NOMO-1 treated with DMSO at 0.1 percent for 48 hours (cell line): ENCODE measurements around the gene KCNK10.

Experiments used
- DNase-seq: peaks from one replicate; lab custom pipeline; 2025; ENCODE audit not compliant: unreplicated experiment; lab: John Stamatoyannopoulos, UW

Gene KCNK10, protein sequence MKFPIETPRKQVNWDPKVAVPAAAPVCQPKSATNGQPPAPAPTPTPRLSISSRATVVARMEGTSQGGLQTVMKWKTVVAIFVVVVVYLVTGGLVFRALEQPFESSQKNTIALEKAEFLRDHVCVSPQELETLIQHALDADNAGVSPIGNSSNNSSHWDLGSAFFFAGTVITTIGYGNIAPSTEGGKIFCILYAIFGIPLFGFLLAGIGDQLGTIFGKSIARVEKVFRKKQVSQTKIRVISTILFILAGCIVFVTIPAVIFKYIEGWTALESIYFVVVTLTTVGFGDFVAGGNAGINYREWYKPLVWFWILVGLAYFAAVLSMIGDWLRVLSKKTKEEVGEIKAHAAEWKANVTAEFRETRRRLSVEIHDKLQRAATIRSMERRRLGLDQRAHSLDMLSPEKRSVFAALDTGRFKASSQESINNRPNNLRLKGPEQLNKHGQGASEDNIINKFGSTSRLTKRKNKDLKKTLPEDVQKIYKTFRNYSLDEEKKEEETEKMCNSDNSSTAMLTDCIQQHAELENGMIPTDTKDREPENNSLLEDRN

DNA sequence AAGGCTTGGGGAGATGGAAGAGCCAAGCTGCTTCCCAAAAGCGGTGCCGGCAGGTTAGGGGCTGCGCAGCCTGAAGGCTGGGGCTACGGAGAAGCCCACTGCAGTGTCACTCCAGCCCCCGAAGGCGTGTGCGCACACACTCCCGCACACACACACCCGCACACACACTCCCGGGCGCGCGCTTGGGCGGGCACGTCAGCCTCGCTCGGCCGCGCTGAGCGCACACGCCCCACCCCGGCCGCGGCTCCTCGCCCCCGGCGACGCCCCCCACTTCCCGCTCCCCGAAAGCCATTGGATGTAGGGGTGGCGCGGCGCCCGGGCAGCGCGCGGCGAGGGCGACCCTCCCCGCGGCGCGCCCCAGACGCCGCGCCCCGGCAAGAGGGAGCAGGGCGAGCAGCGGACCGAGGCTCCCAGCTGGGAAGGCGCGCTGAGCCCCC, at the start of gene KCNK10:
Gene KCNK10 (minus strand): TSS at position 184 of the 437 bp plus-strand sequence. CDS start 471 bp downstream, outside the sequence.
- DNase-seq, result peak; percentile 10

DNA sequence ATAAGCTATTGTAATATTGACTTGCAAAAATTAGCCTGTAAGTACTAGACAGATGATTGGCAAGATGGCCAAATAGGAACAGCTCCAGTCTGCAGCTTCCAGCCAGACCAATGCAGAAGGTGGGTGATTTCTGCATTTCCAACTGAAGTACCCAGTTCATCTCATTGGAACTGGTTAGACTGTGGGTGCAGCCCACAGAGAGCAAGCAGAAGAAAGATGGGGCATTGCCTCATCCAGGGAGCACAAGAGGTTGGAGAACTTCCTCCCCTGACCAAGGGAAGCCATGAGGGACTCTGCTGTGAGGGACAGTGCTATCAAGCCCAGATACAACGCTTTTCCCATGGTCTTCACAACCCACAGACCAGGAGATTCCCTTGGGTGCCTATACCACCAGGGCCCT, 46.4 kb upstream of the KCNK10 start:
- no peak for DNase-seq

DNA sequence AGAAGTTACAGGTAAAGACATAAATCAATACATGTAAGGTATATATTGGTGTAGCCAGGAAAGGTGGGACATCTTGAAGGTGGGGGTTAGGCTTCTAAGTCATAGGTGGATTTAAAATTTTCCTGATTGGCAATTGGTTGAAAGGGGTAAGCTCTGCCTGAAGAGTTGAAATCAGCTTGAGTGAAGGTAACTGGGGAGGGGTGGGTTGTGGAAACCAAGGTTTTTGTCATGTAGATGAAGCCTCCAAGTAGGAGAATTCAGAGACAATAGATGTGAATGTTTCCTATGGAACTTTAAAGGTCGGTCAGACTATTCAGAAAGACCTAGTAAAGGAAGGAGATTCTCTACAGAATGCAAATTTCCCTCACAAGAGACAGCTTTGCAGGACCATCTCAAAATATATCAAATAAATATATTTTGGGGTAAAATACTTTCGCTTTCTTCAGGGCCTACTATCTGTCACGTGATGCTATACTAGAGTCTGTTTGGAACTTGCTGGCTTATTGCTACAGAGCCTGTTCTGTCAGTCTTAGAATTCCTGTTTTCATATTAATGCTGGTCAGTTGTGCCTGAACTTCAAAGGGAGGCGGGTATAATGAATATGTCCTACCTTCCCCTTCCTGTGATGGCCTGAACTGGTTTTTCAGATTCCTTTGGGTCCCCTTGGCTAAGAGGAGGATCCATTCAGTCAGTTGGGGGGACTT, 41.8 kb upstream of the KCNK10 start:
- no peak for DNase-seq

DNA sequence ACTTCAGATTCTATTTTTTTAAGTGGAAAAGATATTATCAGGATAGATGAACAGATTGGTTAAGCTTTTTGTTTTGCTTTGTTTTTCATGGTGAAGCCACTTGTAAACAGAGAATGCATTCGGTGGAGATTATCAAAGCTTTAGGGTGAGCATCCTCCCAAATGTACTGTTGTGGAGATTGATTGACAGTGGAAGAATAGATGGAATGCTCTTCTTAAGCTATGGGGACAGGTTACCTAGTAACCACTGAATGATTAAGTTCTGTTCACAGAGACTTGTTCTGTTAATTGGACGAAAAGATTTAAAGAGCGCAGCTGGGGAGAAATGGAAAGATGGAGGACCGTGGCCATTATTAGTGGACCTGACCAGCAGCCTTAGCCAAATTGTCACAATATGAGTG, 40.6 kb upstream of the KCNK10 start:
- no peak for DNase-seq

DNA sequence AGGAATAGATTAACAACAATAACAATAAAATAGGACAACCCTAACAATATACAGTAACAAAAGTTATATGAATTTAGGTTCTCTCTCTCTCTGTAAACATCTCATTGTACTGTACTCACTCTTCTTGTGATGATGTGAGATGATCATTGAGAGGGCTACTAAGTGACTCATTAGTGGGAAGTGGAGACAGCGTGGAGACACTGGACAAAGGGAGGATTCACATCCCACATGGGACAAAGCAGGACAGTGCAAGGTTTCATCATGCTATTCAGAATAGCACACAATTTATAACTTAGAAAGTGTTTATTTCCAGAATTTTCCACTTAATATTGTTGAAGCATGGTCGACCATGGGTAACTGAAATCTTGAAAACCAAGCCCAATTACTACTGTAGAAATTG, 36.4 kb upstream of the KCNK10 start:
- DNase-seq, result no peak

DNA sequence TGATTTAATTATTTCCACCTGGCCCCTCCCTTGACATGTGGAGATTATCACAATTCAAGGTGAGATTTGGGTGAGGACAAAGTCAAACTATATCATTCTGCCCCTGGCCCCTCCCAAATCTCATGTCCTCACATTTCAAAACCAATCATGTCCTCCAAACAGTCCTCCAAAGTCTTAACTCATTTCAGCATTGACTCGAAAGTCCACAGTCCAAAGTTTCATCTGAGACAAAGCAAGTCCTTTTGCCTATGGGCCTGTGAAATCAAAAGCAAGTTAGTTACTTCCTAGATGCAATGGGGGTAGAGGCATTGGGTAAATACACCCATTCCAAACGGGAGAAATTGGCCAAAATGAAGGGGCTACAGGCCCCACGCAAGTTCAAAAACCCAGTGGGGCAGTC, 31.3 kb upstream of the KCNK10 start:
- DNase-seq, result no peak

DNA sequence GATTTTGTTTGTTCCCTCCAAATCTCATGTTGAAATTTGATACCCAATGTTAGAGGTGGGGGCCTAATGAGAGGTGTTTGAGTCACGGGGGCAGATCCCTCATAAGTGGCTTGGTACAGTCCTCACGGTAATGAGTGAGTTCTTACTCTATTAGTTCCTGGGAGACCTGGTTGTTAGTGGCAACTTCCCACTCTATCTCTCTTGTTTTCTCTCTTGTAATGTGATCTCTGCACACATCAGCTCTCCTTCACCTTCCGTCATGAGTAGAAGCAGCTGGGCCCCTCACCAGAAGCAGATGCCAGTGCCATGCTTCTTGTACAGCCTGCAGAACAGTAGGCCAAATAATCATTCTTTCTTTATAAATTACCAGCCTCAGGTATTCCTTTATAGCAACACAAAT, 29.6 kb upstream of the KCNK10 start:
- DNase-seq, result no peak

DNA sequence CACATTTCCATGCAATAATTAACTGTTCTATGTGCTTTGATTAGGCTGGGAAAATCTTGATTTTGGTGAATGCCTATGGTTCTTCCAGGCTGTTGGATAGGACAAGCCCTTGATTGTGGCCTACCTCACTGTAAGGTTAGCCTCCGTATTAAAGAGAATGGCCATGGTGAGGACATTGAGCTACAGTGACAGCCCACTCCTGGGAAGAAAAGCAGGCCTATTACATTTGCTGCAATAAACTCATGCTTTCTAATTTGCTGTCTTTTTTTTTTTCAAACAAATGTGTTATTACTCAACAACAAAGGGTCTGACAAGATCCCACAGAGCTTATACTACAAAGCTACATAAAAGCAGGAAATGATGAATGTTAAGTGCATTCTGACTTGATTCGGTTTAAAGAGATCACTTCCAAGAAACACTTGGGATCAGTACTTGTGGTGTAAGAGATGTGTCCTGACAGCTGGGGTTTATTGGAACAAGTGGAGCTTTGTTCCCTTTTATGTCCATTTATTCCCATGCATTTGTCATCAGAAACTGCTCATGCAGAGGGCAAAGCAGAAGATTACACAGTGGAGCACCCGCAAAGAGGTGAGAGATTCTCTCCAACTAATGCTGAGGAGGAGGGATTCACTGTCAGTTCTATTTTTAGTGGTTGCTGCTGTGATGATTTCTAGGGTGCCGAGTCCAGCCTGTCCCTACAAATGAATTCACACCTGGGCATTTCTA, 29.1 kb upstream of the KCNK10 start:
- no peak for DNase-seq

DNA sequence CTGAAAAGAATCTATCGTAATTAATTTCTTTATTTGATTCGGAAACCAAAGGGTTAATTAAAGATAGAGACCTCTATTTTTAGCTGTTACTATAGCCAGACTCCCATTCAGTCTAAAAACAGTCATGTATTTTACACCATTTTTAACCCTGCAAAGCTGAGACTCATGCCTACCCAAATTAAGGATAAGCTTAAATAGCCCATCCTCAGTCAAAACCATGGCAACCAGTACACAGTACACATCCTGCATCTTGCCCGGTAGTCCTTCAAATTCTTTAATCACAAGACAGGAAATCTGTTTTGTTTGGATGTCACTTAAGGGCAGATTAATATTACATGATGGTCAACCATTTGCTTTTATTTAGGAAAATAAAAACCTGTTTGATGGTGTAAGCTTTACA, 25.5 kb upstream of the KCNK10 start:
- no peak for DNase-seq

DNA sequence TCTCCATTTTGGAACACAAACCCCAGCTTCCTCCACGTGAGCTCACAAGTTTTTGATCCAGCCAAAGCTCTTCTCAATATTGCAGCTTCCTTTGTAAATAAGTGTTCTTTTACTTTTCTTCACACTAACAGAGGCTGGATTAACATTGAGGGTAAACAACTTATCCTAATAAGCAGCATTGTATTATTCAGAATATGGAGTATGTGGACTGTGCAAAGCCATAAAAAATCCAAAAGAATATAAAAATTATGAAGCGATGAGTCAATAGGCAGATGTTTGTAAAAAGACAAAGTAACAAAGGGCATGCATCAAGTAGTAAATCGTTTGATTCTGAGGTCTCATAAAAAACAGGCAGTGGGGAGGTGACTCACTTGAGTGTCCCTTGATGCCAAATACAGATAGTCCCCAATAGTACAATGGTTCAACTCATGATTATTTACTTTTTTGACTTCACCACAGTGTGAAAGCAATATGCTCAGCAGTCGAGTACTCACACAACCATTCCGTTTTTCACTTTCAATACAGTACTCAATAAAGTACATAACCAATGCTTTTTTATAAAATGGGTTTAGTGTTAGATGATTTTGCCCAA, 23.1 kb upstream of the KCNK10 start:
- DNase-seq, result no peak

DNA sequence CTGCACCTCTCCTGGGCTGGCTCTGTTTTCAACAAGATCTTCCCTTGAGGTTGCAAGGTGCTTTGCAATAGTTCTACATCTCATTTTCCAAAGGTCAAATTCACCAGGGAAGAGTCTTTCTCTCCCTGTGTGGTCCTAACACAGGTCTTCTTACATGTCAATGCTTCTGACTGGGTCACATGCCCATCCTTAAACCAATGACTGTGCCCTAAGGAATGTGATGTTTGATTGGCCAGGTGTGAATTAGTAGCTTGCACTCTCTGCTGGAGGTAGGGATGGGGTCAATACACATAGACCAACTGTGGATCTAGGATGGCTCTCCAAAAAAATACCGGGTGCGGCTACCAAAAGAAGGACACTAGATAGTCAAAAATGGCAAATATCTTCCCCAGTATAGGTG, 19.9 kb upstream of the KCNK10 start:
- DNase-seq, result no peak

DNA sequence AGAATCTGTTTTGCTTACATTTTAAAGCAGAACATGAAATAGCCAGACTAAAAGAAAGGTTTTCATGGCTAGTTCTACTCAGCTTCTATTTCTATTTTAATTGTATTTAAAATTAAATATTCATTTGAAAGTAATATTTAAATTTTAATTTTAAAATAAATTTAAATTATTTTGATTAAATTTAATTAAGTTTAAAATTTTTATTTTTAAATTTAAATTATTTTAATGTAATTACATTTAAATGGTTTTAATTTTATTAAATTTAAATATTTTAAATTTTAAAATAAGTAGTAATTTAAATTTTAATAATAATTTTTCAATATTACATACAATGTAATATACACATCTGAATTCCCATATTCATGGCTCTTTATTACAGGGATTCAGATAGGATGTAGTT, 17.3 kb upstream of the KCNK10 start:
- DNase-seq, result no peak

DNA sequence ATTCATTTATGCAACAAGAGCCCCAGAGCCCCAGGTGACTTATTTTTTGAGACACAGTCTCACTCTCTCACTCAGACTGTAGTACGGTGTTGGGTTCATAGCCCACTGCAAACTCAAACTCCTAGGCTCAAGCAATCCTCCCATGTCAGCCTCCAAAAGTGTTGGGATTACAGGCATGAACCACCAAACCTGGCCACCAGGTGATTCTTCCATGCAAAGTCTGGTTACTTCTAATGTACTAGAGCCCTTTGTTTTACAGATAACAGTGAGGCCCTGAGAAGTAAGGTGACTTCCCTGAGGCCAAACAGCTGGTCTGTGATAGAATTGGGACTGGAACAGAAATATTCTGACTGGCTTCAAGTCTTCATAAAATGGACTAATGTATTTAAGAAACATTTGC, 10.0 kb upstream of the KCNK10 start:
- DNase-seq, result no peak

DNA sequence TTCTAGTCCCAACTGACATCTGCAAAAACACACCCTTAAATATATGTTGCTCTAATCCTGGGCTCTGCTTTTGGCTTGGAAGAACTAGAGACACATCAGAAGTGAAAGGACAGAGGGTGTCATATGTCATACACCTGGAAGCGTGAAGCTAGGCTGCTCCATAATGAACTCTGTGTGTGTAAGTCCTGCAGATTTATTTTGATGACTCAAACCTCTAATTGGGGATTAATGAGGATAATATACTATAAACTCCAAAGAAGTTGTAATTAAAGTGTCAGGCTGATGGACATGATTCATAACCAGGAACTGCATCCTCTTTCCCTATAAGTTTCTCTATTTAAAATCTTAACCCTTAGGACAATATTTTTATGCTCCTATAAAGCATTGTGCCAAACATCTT, 4.4 kb upstream of the KCNK10 start:
- no peak for DNase-seq

DNA sequence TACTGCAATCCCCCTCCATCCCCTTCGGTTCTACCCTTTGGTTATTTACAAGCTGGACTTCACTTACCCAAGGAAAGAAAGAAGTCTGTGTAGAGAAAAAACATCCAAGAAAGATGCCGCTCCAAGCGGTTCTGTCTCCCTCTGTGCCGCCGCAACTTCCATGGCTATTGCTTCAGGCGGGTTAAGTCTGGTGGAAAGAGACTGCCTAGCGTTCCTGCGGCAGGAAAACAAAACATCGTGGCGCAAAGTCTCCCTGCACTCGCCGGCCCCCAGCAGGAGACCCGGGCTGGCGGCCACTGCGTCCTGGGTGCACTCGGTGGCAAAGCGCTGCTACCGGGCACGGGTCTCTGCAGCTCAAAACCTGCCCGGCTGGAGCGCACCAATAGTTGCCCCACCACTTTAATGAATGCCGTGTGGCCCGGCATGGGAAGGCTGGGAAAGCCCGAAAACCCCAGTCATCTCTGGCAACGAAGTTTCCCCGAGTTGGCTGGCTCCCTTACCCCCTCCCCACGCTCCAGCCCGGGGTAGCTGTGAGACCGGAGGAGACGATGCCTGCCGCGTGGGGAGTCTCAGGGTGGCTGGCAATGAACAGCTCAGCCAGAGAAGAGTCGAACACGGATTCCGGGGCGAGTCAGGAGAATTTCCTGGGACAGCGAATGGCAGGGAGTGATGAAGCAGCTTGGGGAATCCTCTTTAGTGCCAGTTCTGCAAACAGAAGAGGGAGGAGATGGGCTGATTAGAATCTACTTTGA, 3.5 kb upstream of the KCNK10 start:
- no peak for DNase-seq

DNA sequence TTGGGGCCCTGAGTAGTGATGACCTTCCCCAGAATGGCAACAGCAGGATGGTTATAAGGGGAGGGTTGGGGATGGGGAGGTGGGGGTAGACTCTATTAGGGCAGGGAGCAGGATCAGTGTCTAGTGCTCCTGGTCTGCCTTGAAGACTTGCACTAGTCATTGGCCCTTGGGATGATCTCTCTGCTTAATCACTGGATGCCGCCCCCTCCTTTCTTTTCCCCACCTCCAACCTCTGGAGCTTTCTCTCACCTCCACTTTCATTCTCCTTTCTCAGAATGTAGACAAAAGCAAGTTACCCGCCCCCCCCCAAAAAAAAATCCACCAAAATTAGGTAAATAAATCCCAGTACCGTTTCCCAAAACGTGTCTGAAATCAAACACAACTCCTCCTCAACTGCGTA, 2.8 kb upstream of the KCNK10 start:
- DNase-seq, result no peak

DNA sequence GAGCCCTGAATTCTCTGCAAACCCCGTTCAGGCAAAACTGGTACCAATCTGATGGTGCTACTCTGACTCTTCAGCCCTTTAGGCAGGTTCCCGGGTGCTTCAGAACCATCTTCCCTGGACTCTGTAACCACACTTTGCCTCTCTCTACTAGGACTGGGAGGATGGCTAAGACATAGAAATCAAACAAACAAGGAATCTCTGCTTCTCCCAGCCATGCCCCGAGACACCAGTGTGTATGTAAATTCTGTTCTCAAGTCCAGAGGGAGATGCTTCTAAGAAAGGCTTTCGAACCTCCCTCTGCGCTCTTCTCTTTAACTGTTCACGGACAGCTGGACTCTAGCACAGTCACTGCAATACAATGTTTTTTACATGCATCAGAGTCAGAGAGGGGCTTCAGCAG, 1.9 kb upstream of the KCNK10 start:
- DNase-seq, result no peak

DNA sequence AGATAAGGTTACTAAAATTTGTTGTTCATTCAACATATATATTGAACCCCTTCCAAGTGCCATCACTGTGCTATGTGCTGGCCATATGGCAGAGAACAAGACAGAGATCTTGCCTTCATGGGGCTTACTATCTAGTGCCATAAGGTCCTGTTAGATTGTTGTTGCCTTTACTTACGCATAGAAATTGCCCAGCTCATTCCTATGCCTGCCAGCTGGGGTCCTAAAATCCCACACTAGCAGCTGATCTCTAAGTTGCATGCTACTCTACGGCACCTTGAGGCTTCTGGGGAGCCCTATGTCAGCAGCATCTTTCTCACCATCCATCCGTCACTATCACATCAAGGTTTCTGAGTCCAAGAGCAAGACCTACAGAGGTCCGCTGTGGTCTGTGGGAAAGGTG, 1.4 kb upstream of the KCNK10 start:
- DNase-seq, result no peak

DNA sequence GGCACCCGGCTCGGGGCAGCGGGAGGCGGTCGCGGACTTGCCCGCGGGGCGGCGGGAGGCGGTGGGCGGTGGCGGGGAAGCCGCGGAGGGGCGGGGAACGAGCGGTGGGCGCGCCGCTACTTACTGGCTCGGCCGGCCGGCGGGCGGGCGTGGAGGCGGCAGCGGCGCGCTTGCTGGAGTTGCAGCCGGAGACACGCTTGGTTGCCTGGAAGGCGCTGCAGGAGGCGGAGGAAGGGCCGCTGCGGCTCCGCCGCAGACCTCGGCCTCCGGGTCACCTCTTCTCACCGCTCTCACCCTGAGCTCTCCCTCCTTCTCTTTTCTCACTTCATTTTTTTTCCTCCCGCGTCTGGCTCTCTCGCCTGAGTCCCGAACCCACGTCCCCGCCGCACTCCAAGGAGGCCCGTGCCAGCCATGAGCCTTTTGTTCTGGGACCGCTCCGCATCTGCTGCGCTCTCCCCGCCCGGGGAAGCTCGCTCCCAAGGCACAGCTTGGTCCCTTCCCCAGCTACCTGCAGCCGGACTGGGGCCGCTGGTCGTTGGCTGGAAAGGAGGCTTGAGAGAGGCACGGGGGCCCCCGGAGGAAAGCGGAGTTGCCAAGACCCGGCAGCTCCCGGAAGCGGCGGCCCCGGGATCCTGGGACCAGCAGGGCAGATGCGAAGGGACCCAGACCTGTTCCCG, 592 bp upstream of the KCNK10 start:
- DNase-seq, result peak; percentile 18

DNA sequence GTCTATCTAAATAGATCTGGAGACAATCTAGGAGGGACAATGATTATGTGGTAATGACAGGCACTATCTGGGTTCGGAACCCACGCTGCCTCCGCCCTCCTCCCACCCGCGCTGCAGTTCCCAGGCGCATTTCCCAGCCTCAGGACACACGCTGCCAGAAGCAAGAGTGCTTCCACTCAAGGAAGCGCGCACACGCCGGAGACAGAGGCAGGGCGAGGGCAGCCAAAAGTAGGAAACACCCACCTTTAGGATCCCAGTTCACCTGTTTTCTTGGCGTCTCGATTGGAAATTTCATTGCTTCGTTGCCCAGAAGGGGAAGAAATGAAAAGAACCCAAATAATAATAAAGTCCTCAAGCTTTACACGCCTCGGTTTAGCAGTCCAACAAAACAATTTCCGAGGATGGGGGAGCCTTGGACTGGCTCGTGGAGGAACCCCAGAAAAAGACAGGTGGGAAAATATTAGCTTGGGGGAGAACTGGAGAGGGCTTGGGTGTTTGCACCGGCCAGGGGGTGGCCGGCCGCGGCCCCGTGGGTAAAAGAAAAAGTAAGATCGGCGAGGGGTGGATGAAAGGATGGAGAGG, 474 bp downstream of the KCNK10 start:
- no peak for DNase-seq
